ENCODE measurements around the gene MRPL52. TPM values are rescaled to one million over a fixed set of nuclear protein-coding genes. Genes with fewer than 3 reads are reported as not detected.
"Not testable (repeated sequence)": the region's sequence is repeated elsewhere in the genome, so short reads cannot be mapped to it uniquely, and the experiment has no call there.

MRPL52 gene
- total RNA-seq, 2 experiments from 2014 or later = 100 to 181 TPM

DNA sequence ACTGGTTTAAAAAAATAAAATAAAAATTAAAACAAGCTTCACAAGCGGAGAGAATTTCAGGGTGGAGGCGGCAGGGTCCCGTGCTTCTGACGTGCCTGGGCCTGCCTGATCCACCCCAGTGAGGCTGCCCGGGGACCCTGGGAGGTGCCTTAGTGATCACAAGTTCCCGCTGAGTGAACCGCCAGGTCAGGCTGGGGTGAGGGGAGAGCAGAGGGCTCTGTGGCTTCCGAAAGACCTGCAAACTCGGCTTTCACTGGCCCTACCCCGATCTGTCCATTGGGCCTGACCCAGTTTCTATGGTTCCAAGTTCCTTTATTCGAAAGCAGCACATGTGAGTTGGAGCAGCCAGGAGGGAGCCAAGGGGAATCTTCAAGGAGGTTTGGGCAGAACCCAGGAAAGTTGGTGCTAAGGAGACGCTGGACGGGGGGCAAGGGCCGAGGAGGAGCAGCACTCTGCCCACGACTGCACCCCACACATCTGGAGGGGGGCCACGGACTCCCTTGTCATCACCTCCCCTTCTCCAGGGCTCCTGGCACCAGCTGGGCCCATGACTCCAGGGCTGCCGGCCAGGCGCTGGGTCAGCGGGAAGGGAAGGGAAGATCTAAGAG, 19.6 kb downstream of the MRPL52 start:
- no peaks in the 10 kb centered on the region for H3K9me2 ChIP-seq (ENCODE audit: insufficient read depth, low read length)
- H3K79me2 ChIP-seq (ENCODE audit: insufficient read depth, low read depth, low read length) = no peaks in the 10 kb centered on the region
- H3K36me3 ChIP-seq (ENCODE audit: insufficient read depth, low read length) = no peaks in the 10 kb centered on the region
- intact Hi-C loops (cut with micrococcal nuclease; ENCODE audit: unreplicated experiment) = no loop called here
- no peak overlapping the region for H3K4me2 ChIP-seq (ENCODE audit: low read length)
- no peaks in the 10 kb centered on the region for H3K9me3 ChIP-seq (ENCODE audit: low read length)
- H4K20me1 ChIP-seq (ENCODE audit: insufficient read depth, low read length) = no peaks in the 10 kb centered on the region
- peaks cover 19% of the 10 kb centered on the region for H3K4me1 ChIP-seq (ENCODE audit: insufficient read depth, low read length, poor library complexity, severe bottlenecking)
- no peak overlapping the region for H3K27ac ChIP-seq (ENCODE audit: low read depth, low read length, poor library complexity, severe bottlenecking)
- no peak overlapping the region for H2AFZ ChIP-seq (ENCODE audit: low read length)
- CTCF ChIA-PET (ENCODE audit: unreplicated experiment) = no interaction called here
- no peak for DNase-seq (ENCODE audit: low spot score)
- TF ChIP-seq, protein P1, sequence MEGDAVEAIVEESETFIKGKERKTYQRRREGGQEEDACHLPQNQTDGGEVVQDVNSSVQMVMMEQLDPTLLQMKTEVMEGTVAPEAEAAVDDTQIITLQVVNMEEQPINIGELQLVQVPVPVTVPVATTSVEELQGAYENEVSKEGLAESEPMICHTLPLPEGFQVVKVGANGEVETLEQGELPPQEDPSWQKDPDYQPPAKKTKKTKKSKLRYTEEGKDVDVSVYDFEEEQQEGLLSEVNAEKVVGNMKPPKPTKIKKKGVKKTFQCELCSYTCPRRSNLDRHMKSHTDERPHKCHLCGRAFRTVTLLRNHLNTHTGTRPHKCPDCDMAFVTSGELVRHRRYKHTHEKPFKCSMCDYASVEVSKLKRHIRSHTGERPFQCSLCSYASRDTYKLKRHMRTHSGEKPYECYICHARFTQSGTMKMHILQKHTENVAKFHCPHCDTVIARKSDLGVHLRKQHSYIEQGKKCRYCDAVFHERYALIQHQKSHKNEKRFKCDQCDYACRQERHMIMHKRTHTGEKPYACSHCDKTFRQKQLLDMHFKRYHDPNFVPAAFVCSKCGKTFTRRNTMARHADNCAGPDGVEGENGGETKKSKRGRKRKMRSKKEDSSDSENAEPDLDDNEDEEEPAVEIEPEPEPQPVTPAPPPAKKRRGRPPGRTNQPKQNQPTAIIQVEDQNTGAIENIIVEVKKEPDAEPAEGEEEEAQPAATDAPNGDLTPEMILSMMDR (conservative IDR thresholded peaks at IDR 0.05; ENCODE audit: low read length) = no peak
- no peak for TF ChIP-seq EZH2phosphoT487 (IDR thresholded peaks at IDR 0.05; ENCODE audit: borderline replicate concordance, low read depth, low read length)
- POLR2A ChIA-PET = interaction anchor here (0.7 to 2.2 kb wide), 5 partner anchors 16 to 174 kb away, joined by 3 to 9 read pairs (median 4); partner anchors contain the start of gene MRPL52
- BruUV-seq (replicated peaks) = no TSS peak
- H3K4me3 ChIP-seq (ENCODE audit: low read depth, low read length, poor library complexity, severe bottlenecking) = no peak overlapping the region

DNA sequence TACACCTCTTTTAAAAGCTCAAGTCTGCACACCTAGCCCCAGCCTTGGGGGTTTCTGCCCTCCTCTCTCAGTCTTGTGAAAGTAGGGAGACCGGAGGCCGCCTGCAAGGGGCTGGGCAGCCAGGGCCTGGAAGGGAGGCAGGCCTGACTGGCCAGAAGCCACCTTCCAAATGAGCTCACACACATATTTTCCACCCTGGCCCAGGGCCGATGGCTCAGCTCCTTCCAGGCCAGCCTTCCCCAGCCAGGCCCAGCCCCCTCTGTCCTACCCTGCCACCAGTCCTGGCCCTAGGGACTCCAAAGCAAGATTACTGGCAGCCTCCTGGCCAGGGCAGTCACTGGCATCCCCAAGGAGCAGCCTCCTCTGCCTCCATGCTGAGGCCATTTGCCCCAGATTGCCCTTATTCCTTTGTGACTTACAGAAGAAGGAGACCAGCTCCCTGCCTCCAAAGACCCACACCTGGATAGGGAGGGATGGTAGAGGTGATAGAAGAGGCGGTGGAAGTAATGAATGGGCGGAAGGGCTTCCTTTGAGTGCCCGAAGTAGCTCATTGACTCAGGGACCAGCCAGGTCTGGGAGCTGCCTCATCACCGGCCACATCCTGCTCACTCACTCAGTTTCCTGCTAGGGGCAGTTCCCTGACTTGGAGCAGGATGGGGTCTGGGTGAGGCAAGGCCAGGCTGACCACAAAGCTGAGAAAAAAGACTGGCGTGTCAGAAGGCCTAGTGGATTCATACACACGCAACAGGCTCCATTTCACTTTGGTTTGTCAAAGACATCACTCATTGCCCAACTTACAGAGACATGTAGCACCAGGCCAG, 21.5 kb downstream of the MRPL52 start:
- Histone ChIP-seq H3K36me3 (ENCODE audit: insufficient read depth, low read length) (no peaks in the 10 kb centered on the region), H2AFZ (ENCODE audit: low read length) (peak overlapping the region; percentile 1; the same call in 1 of the 2 replicates), H3K9me2 (ENCODE audit: insufficient read depth, low read length) (no peaks in the 10 kb centered on the region), H3K4me1 (ENCODE audit: insufficient read depth, low read length, poor library complexity, severe bottlenecking) (peaks cover 19% of the 10 kb centered on the region), H3K9me3 (ENCODE audit: low read length) (no peaks in the 10 kb centered on the region), H3K27ac (ENCODE audit: low read depth, low read length, poor library complexity, severe bottlenecking) (no peak overlapping the region), H3K4me2 (ENCODE audit: low read length) (no peak overlapping the region), H3K79me2 (ENCODE audit: insufficient read depth, low read depth, low read length) (no peaks in the 10 kb centered on the region), H3K4me3 (ENCODE audit: low read depth, low read length, poor library complexity, severe bottlenecking) (no peak overlapping the region), H4K20me1 (ENCODE audit: insufficient read depth, low read length) (no peaks in the 10 kb centered on the region)
- no peak for DNase-seq (ENCODE audit: low spot score)
- BruUV-seq (replicated peaks) = no TSS peak
- CTCF ChIA-PET (ENCODE audit: unreplicated experiment) = interaction anchor here (0.5 to 1.4 kb wide), 3 partner anchors 24 to 252 kb away, joined by 3 read pairs; no protein-coding TSS in a partner anchor
- TF ChIP-seq EZH2phosphoT487 (IDR thresholded peaks at IDR 0.05; ENCODE audit: borderline replicate concordance, low read depth, low read length) = no peak
- TF ChIP-seq, protein P1 (conservative IDR thresholded peaks at IDR 0.05; ENCODE audit: low read length) = no peak
- POLR2A ChIA-PET = interaction anchor here (0.5 to 6.0 kb wide), 12 partner anchors 17 to 291 kb away, joined by 3 to 42 read pairs (median 4); partner anchors contain the start of gene OXA1L
- intact Hi-C loops (cut with micrococcal nuclease; ENCODE audit: unreplicated experiment) = loop anchor here (5.0 kb wide), 1 partner anchor 264 kb away; the partner anchor contains the start of gene DAD1

DNA sequence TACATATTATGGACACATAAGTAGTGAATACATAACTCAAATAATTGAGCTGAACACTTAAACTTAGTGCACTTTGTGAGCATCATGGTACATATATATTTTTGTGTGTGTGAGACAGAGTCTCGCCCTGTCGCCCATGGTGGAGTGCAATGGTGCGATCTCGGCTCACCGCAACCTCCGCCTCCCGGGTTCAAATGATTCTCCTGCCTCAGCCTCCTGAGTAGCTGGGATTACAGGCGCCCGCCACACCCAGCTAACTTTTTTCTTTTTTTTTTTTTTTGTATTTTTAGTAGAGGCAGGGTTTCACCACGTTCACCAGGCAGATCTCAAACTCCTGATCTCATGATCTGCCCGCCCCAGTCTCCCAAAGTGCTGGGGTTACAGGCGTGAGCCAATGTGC, 22.5 kb downstream of the MRPL52 start:
- peak overlapping the region; percentile 1; the same call in 1 of the 2 replicates for H2AFZ ChIP-seq (ENCODE audit: low read length)
- DNase-seq (ENCODE audit: low spot score); H3K9me2 ChIP-seq (ENCODE audit: insufficient read depth, low read length); H4K20me1 ChIP-seq (ENCODE audit: insufficient read depth, low read length); H3K79me2 ChIP-seq (ENCODE audit: insufficient read depth, low read depth, low read length); H3K9me3 ChIP-seq (ENCODE audit: low read length); H3K4me3 ChIP-seq (ENCODE audit: low read depth, low read length, poor library complexity, severe bottlenecking); H3K4me2 ChIP-seq (ENCODE audit: low read length); H3K36me3 ChIP-seq (ENCODE audit: insufficient read depth, low read length); BruUV-seq (replicated peaks); H3K27ac ChIP-seq (ENCODE audit: low read depth, low read length, poor library complexity, severe bottlenecking): not testable (repeated sequence)
- CTCF ChIA-PET (ENCODE audit: unreplicated experiment) = interaction anchor here (0.5 to 1.8 kb wide), 8 partner anchors 22 to 253 kb away, joined by 3 to 15 read pairs (median 4); partner anchors contain the start of gene MRPL52
- peaks cover 19% of the 10 kb centered on the region for H3K4me1 ChIP-seq (ENCODE audit: insufficient read depth, low read length, poor library complexity, severe bottlenecking)
- intact Hi-C loops (cut with micrococcal nuclease; ENCODE audit: unreplicated experiment) = loop anchor here (5.0 kb wide), 1 partner anchor 265 kb away; the partner anchor contains the start of gene DAD1
- POLR2A ChIA-PET = interaction anchor here (0.6 to 6.0 kb wide), 8 partner anchors 18 to 287 kb away, joined by 3 to 42 read pairs (median 4); partner anchors contain the start of gene OXA1L
